WTC11 (cell line): ENCODE data around the gene UIMC1. TPM values are rescaled to one million over a fixed set of nuclear protein-coding genes. Genes with fewer than 3 reads are reported as not detected.
A peak's percentile ranks its signal among the peaks of the same experiment; 100 is the strongest.

Experiments used
- ATAC-seq: fragments of 200-7000 bp; cut with Tn5 transposase; 2 replicates; pipeline ENCODE4 v1.10.0; 2021; ENCODE audit warnings: mild to moderate bottlenecking, moderate library complexity
- CTCF ChIA-PET: fragments of 300-600 bp; sonication (Branson Sonifier 250); formaldehyde crosslinking; loops from one replicate; lab custom pipeline; 2021; ENCODE audit warnings: antibody characterized with exemption; lab: Charles Lee
- POLR2A ChIA-PET: fragments of 350-600 bp; sonication (Branson Sonifier 250); formaldehyde crosslinking; loops from one replicate; lab custom pipeline; 2021; ENCODE audit warnings: antibody characterized with exemption; lab: Charles Lee
- DNase-seq: peaks from one replicate; pipeline ENCODE4 v3.0.0; 2021; ENCODE audit warnings: low spot score
- H3K27ac Mint-ChIP-seq: 2 replicates; pipeline ENCODE4 v1.8.0; 2021; ENCODE audit warnings: mixed read lengths
- H3K27me3 Mint-ChIP-seq: 2 replicates; pipeline ENCODE4 v1.8.0; 2021; ENCODE audit warnings: low read depth, mild to moderate bottlenecking, moderate library complexity, mixed read lengths
- H3K36me3 Mint-ChIP-seq: 2 replicates; pipeline ENCODE4 v1.8.0; 2021; ENCODE audit warnings: mixed read lengths
- H3K4me1 Mint-ChIP-seq: 2 replicates; pipeline ENCODE4 v1.8.0; 2022; ENCODE audit warnings: mixed read lengths
- H3K4me3 Mint-ChIP-seq: 2 replicates; pipeline ENCODE4 v1.8.0; 2021; ENCODE audit warnings: mild to moderate bottlenecking, moderate library complexity, mixed read lengths
- H3K9me3 Mint-ChIP-seq: 2 replicates; pipeline ENCODE4 v1.8.0; 2021; ENCODE audit warnings: mixed read lengths
- ATF1 ChIP-seq: sonication (generic); formaldehyde crosslinking; IDR thresholded peaks from 2 replicates; pipeline ENCODE4 v1.8.1; 2023; ENCODE audit warnings: mild to moderate bottlenecking, moderate library complexity, missing genetic modification reagents
- CREB1 ChIP-seq: sonication (generic); formaldehyde crosslinking; IDR thresholded peaks from 2 replicates; pipeline ENCODE4 v1.8.0; 2023; ENCODE audit warnings: mild to moderate bottlenecking, missing genetic modification reagents
- EMX1 ChIP-seq: fragments of 250-450 bp; sonication (Bioruptor Pico); IDR thresholded peaks from 2 replicates; pipeline ENCODE4 v1.8.0; 2021; ENCODE audit warnings: mild to moderate bottlenecking
- ESRRA ChIP-seq: sonication (generic); formaldehyde crosslinking; IDR thresholded peaks from 2 replicates; pipeline ENCODE4 v1.8.1; 2022; ENCODE audit warnings: mild to moderate bottlenecking, missing genetic modification reagents, borderline replicate concordance
- FOXP1 ChIP-seq: sonication (generic); formaldehyde crosslinking; IDR thresholded peaks from 2 replicates; pipeline ENCODE4 v1.8.0; 2022; ENCODE audit warnings: missing genetic modification reagents, mild to moderate bottlenecking, moderate library complexity, borderline replicate concordance
- GRHL2 ChIP-seq: fragments of 250-450 bp; sonication (Bioruptor Pico); IDR thresholded peaks from 2 replicates; pipeline ENCODE4 v1.8.0; 2022; ENCODE audit warnings: mild to moderate bottlenecking, moderate library complexity; ENCODE audit not compliant: insufficient replicate concordance, severe bottlenecking
- HMGA2 ChIP-seq: fragments of 250-450 bp; sonication (Bioruptor Pico); IDR thresholded peaks from 2 replicates; pipeline ENCODE4 v1.4.0; 2021; ENCODE audit warnings: mild to moderate bottlenecking, moderate library complexity
- MAX ChIP-seq: sonication (generic); formaldehyde crosslinking; IDR thresholded peaks from 2 replicates; pipeline ENCODE4 v1.8.0; 2022; ENCODE audit warnings: mild to moderate bottlenecking, missing genetic modification reagents
- RELA ChIP-seq: sonication (generic); formaldehyde crosslinking; IDR thresholded peaks from 2 replicates; pipeline ENCODE4 v1.8.1; 2022; ENCODE audit warnings: missing genetic modification reagents, mild to moderate bottlenecking, borderline replicate concordance
- STAT6 ChIP-seq: sonication (generic); formaldehyde crosslinking; conservative IDR thresholded peaks from 2 replicates; pipeline ENCODE4 v1.8.1; 2023; ENCODE audit warnings: mild to moderate bottlenecking, low read depth, missing genetic modification reagents, moderate library complexity
- USF2 ChIP-seq: sonication (generic); formaldehyde crosslinking; IDR thresholded peaks from 2 replicates; pipeline ENCODE4 v1.8.1; 2023; ENCODE audit warnings: mild to moderate bottlenecking, missing genetic modification reagents, moderate library complexity
- ZMAT4 ChIP-seq: fragments of 250-450 bp; sonication (Bioruptor Pico); IDR thresholded peaks from 2 replicates; pipeline ENCODE4 v1.9.0; 2021; ENCODE audit warnings: mild to moderate bottlenecking
- ZNF138 ChIP-seq: sonication (generic); formaldehyde crosslinking; conservative IDR thresholded peaks from 2 replicates; pipeline ENCODE4 v1.8.1; 2022; ENCODE audit warnings: mild to moderate bottlenecking, moderate library complexity, missing genetic modification reagents
- ZNF281 ChIP-seq: sonication (generic); formaldehyde crosslinking; IDR thresholded peaks from 2 replicates; pipeline ENCODE4 v1.8.0; 2023; ENCODE audit warnings: mild to moderate bottlenecking, missing genetic modification reagents
- ZNF423 ChIP-seq: fragments of 250-450 bp; sonication (Bioruptor Pico); IDR thresholded peaks from 2 replicates; pipeline ENCODE4 v2.1.2; 2022; ENCODE audit warnings: mild to moderate bottlenecking, moderate library complexity
- ZNF532 ChIP-seq: fragments of 250-450 bp; sonication (Bioruptor Pico); IDR thresholded peaks from 2 replicates; pipeline ENCODE4 v1.9.0; 2021; ENCODE audit warnings: mild to moderate bottlenecking, borderline replicate concordance
- total RNA-seq: library from RNA; stranded (reverse); gene quantifications from 3 replicates; pipeline ENCODE4 v1.2.3, GENCODE V29; 2021

Gene UIMC1
- total RNA-seq, 1 experiment from 2014 or later = 48.0 TPM

GRCh38 chr5:176955895-176956294 is 50.7 kb downstream of the UIMC1 start:
- Mint-ChIP-seq H3K4me1 (peaks cover 2% of the 10 kb centered on the region; the same call in 1 of the 2 replicates), H3K27me3 (no peaks in the 10 kb centered on the region), H3K9me3 (no peaks in the 10 kb centered on the region), H3K4me3 (no peak overlapping the region), H3K36me3 (peaks cover 42% of the 10 kb centered on the region), H3K27ac (peak overlapping the region; percentile 7; the same call in 1 of the 2 replicates)
- no peak for DNase-seq
- TF ChIP-seq MAX (CRISPR knock-in tag) (no peak), HMGA2 (CRISPR knock-in tag) (no peak), CREB1 (no peak), STAT6 (no peak), GRHL2 (no peak), EMX1 (CRISPR knock-in tag) (no peak), ESRRA (CRISPR knock-in tag) (no peak), ZMAT4 (CRISPR knock-in tag) (no peak), USF2 (no peak), RELA (CRISPR knock-in tag) (no peak), ZNF532 (CRISPR knock-in tag) (no peak), ATF1 (CRISPR knock-in tag) (no peak), ZNF281 (CRISPR knock-in tag) (no peak), ZNF423 (CRISPR knock-in tag) (no peak), ZNF138 (CRISPR knock-in tag) (no peak), FOXP1 (CRISPR knock-in tag) (no peak)
- ChIA-PET POLR2A (interaction anchor here (0.6 kb wide), 1 partner anchor 8 kb away, joined by 6 read pairs; no protein-coding TSS in a partner anchor), CTCF (no interaction called here)
- ATAC-seq = no peak
